K562 (cell line): ENCODE data around the gene OR5K2. TPM values are rescaled to one million over a fixed set of nuclear protein-coding genes. Genes with fewer than 3 reads are reported as not detected.

Experiments used
- ATAC-seq: fragments of 200-7000 bp; cut with Tn5 transposase; 3 replicates; pipeline ENCODE4 v1.9.1; 2020; ENCODE audit warnings: moderate library complexity
- BruUV-seq: library from RNA; stranded (reverse); fragments of 400-500 nt; replicated peaks from 2 replicates; lab custom pipeline; 2021; lab: Mats Ljungman, UMichigan
- CTCF ChIA-PET: fragments of 300-600 bp; formaldehyde crosslinking; extraction: SDS; loops from one replicate; lab custom pipeline; 2021; ENCODE audit warnings: low intra/inter-chr PET ratio; lab: Yijun Ruan, JAX
- POLR2A ChIA-PET: fragments of 300-600, 350-650 bp; sonication (Branson Sonifier 250); formaldehyde crosslinking; extraction: SDS; loops from one replicate; lab custom pipeline; 2021; ENCODE audit warnings: antibody characterized with exemption, inconsistent platforms; lab: Yijun Ruan, JAX
- DNase-seq, 4 experiments: peaks; one replicate each; pipeline versions ENCODE4 v3.0.0 to v3.0.0-alpha.2; 2011 to 2018; ENCODE audit warnings: low spot score in 3 of 4, mixed read lengths in 3 of 4; ENCODE audit errors: extremely low read depth in 1 of 4
- FAIRE-seq: peaks from 2 replicates; lab custom pipeline; 2011; peaks lifted over from hg19 to GRCh38; lab: Jason Lieb, UNC
- H2AFZ ChIP-seq: 2 replicates; pipeline ENCODE4 v1.6.0; 2011; ENCODE audit warnings: low read depth, low read length, control low read depth, inconsistent platforms
- H3K27ac ChIP-seq: fragments of 200-600 bp; 3 replicates; pipeline ENCODE4 v1.8.0; 2011; ENCODE audit warnings: low read depth, mild to moderate bottlenecking, control low read depth, inconsistent platforms, low read length, moderate library complexity, mixed read lengths; ENCODE audit errors: extremely low read depth
- H3K27me3 ChIP-seq, 2 experiments: fragments of 300-600 bp in 1 of 2; 2 replicates in 1 of 2; 3 replicates in 1 of 2; pipeline versions ENCODE4 v1.6.0 to v1.8.0; 2011; ENCODE audit warnings: inconsistent platforms in 2 of 2, low read length in 2 of 2, mild to moderate bottlenecking in 1 of 2, mixed read lengths in 1 of 2, moderate library complexity in 1 of 2; ENCODE audit not compliant: control insufficient read depth in 2 of 2, insufficient read depth in 2 of 2
- H3K36me3 ChIP-seq: fragments of 300-600 bp; 3 replicates; pipeline ENCODE4 v1.8.0; 2011; ENCODE audit warnings: mild to moderate bottlenecking, low read length, inconsistent platforms; ENCODE audit not compliant: control insufficient read depth, insufficient read depth
- H3K4me1 ChIP-seq, 2 experiments: fragments of 200-600 bp in 1 of 2; replicated peaks in 1 of 2; 2 replicates in 1 of 2; 3 replicates in 1 of 2; pipeline versions ENCODE4 v1.5.1 to v1.8.0; 2011; ENCODE audit warnings: inconsistent platforms in 2 of 2, low read length in 2 of 2, mild to moderate bottlenecking in 1 of 2, mixed read lengths in 1 of 2, moderate library complexity in 1 of 2; ENCODE audit not compliant: control insufficient read depth in 2 of 2, insufficient read depth in 2 of 2
- H3K4me2 ChIP-seq: 2 replicates; pipeline ENCODE4 v1.6.1; 2011; ENCODE audit warnings: low read length, control low read depth, inconsistent platforms, mixed read lengths; ENCODE audit not compliant: insufficient read depth
- H3K4me3 ChIP-seq: fragments of 200-600 bp; sonication (generic), shearing (Covaris generic); 2 replicates; pipeline ENCODE4 v1.5.1; 2016; ENCODE audit warnings: control low read depth, inconsistent platforms
- H3K79me2 ChIP-seq: fragments of 200-600 bp; 3 replicates; pipeline ENCODE4 v1.8.0; 2011; ENCODE audit warnings: low read length, inconsistent platforms; ENCODE audit not compliant: control insufficient read depth, insufficient read depth
- H3K9ac ChIP-seq, 2 experiments: 2 replicates each; pipeline versions ENCODE4 v1.6.0 to v1.6.1; 2011; ENCODE audit warnings: low read depth in 2 of 2, low read length in 2 of 2, control low read depth in 1 of 2, inconsistent platforms in 1 of 2, mild to moderate bottlenecking in 1 of 2, mixed read lengths in 1 of 2; ENCODE audit not compliant: insufficient read depth in 1 of 2
- H3K9me1 ChIP-seq: one replicate; pipeline ENCODE4 v1.6.0; 2011; ENCODE audit warnings: inconsistent platforms, mild to moderate bottlenecking, low read length, moderate library complexity; ENCODE audit not compliant: control insufficient read depth, insufficient read depth
- H3K9me3 ChIP-seq: replicated peaks from 2 replicates; pipeline ENCODE4 v1.5.1; 2011; ENCODE audit warnings: low read depth, low read length, inconsistent platforms; ENCODE audit not compliant: control insufficient read depth, insufficient read depth
- H4K20me1 ChIP-seq: replicated peaks from 2 replicates; pipeline ENCODE4 v1.6.1; 2011; ENCODE audit warnings: low read length, inconsistent platforms, mixed read lengths; ENCODE audit not compliant: control insufficient read depth, insufficient read depth
- ELF1 ChIP-seq: fragments of 200-800 bp; sonication (Bioruptor generic); IDR thresholded peaks from 2 replicates; pipeline ENCODE4 v1.6.1; 2016; ENCODE audit warnings: missing genetic modification characterization, missing compliant biosample characterization
- MAFF ChIP-seq: IDR thresholded peaks from 2 replicates; pipeline ENCODE4 v1.6.1; 2012; ENCODE audit warnings: low read length, improper control_type of control experiment
- NCOA1 ChIP-seq: fragments of 450-650 bp; IDR thresholded peaks from 2 replicates; pipeline ENCODE4 v1.6.1; 2016; ENCODE audit warnings: low read depth
- PHF8 ChIP-seq: fragments of 200-600 bp; sonication (generic); IDR thresholded peaks from 2 replicates; pipeline ENCODE4 v1.6.1; 2012; ENCODE audit warnings: mixed run types, mild to moderate bottlenecking, inconsistent platforms, low read length, moderate library complexity, borderline replicate concordance
- ZBTB1 ChIP-seq: sonication (generic); formaldehyde crosslinking; IDR thresholded peaks from 2 replicates; pipeline ENCODE4 v1.8.1; 2023; ENCODE audit warnings: missing genetic modification reagents, low read depth, mild to moderate bottlenecking, borderline replicate concordance
- ZKSCAN3 ChIP-seq: fragments of 250-450 bp; sonication (Bioruptor Pico); IDR thresholded peaks from 2 replicates; pipeline ENCODE4 v1.4.0; 2020
- WGBS: fragments of 100-300 bp; shearing (Covaris generic); methylation state at CpG from one replicate; pipeline ENCODE4 v1.1.6; 2016; ENCODE audit warnings: low coverage, mixed read lengths; ENCODE audit not compliant: insufficient coverage; ENCODE audit errors: missing lambda C conversion rate; 5-methylcytosine and 5-hydroxymethylcytosine counted together
- in situ Hi-C: fragments of 300-500 bp; cut with MboI; formaldehyde crosslinking; loops from 4 replicates; pipeline ENCODE4 v1.15.0; 2018; ENCODE audit warnings: inconsistent platforms, mixed read lengths
- intact Hi-C: fragments of 100-400 bp; cut with micrococcal nuclease; formaldehyde crosslinking; loops from 2 replicates; pipeline ENCODE4 v1.14.2; 2022
- polyA plus RNA-seq, 8 experiments: library from polyadenylated mRNA; depleted of rRNA in 4 of 8; stranded (reverse) in 5 of 8; unstranded in 3 of 8; fragments of >200 nt; fragmentation: Nextera tagmentation in 2 of 8; fragmentation: Illumina TruSeq in 1 of 8; extraction: Ambion mirVana in 2 of 8; extraction: Trizol in 1 of 8; gene quantifications; 2 replicates each; pipeline versions ENCODE4 v1.2.1 to v1.2.3, GENCODE V29; 2011 to 2014; ENCODE audit warnings: inconsistent platforms in 1 of 8, missing spikeins in 1 of 8
- total RNA-seq, 7 experiments: library from RNA; depleted of rRNA in 6 of 7; stranded (reverse); fragments of >200 nt in 6 of 7; fragmentation: Illumina TruSeq in 2 of 7; extraction: Trizol in 2 of 7; gene quantifications; 2 replicates each; pipeline versions ENCODE4 v1.2.1 to v1.2.3, GENCODE V29; 2011 to 2021; ENCODE audit warnings: low replicate concordance in 1 of 7
- TF ChIP-seq, protein P1 (sequence below): fragments of 450-650 bp; IDR thresholded peaks from 2 replicates; pipeline ENCODE4 v1.6.1; 2018; ENCODE audit warnings: mild to moderate bottlenecking, low read depth; ENCODE audit not compliant: partially characterized antibody
- TF ChIP-seq, protein P2 (sequence below): IDR thresholded peaks from 2 replicates; pipeline ENCODE4 v1.6.1; 2011; ENCODE audit warnings: borderline replicate concordance, low read depth, mild to moderate bottlenecking, moderate library complexity, low read length; ENCODE audit not compliant: insufficient read depth, poor library complexity, severe bottlenecking
- TF ChIP-seq, protein P3 (sequence below), 2 experiments: fragments of 250-450 bp in 1 of 2; fragments of 450-650 bp in 1 of 2; sonication (Bioruptor Pico) in 1 of 2; IDR thresholded peaks; 2 replicates each; pipeline versions ENCODE4 v1.6.1 to v1.8.0; 2016 to 2021; ENCODE audit warnings: mild to moderate bottlenecking in 2 of 2, moderate library complexity in 2 of 2, missing compliant biosample characterization in 1 of 2, missing genetic modification characterization in 1 of 2

Gene OR5K2
- total and polyA plus RNA-seq, 9 of the 15 experiments (the other 6 are each of a cell fraction or from before 2014, with no cell fraction given): not detected

DNA sequence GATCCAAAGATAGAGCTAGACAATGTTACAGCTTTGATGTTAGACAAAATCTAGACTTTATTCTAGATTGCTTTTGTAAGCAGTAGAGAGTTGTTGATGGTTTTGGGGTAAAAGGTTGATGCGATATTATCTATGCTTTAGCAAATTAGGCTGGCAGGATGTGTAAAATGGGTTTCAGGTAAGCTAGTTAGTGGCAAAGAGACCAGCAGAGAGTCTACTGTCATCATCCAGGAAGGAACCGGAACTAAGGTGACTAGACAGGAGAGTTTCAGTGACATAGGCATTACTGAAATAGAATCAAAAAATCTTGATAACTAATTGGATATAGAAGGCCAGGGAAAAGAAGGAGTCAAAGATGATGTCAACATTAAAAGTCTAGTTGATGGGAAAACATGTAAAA lies 11.1 kb downstream of the OR5K2 start:
- Histone ChIP-seq H3K4me2 (no peak overlapping the region), H3K9me1 (no peaks in the 10 kb centered on the region), H3K27me3 (no peaks in the 10 kb centered on the region), H4K20me1 (no peaks in the 10 kb centered on the region), H3K4me1 (no peaks in the 10 kb centered on the region; a peak in 1 of 5 replicates), H3K36me3 (no peaks in the 10 kb centered on the region), H3K9me3 (no peaks in the 10 kb centered on the region), H3K9ac (no peak overlapping the region), H3K27ac (no peak overlapping the region), H2AFZ (no peak overlapping the region), H3K4me3 (no peak overlapping the region), H3K79me2 (no peaks in the 10 kb centered on the region)
- TF ChIP-seq, protein P1, sequence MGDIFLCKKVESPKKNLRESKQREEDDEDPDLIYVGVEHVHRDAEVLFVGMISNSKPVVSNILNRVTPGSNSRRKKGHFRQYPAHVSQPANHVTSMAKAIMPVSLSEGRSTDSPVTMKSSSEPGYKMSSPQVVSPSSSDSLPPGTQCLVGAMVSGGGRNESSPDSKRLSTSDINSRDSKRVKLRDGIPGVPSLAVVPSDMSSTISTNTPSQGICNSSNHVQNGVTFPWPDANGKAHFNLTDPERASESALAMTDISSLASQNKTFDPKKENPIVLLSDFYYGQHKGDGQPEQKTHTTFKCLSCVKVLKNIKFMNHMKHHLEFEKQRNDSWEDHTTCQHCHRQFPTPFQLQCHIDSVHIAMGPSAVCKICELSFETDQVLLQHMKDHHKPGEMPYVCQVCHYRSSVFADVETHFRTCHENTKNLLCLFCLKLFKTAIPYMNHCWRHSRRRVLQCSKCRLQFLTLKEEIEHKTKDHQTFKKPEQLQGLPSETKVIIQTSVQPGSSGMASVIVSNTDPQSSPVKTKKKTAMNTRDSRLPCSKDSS: no peak
- TF ChIP-seq ELF1 (tag) (no peak), ZKSCAN3 (CRISPR knock-in tag) (no peak), NCOA1 (no peak), PHF8 (no peak), ZBTB1 (no peak), MAFF (no peak)
- TF ChIP-seq, protein P2, sequence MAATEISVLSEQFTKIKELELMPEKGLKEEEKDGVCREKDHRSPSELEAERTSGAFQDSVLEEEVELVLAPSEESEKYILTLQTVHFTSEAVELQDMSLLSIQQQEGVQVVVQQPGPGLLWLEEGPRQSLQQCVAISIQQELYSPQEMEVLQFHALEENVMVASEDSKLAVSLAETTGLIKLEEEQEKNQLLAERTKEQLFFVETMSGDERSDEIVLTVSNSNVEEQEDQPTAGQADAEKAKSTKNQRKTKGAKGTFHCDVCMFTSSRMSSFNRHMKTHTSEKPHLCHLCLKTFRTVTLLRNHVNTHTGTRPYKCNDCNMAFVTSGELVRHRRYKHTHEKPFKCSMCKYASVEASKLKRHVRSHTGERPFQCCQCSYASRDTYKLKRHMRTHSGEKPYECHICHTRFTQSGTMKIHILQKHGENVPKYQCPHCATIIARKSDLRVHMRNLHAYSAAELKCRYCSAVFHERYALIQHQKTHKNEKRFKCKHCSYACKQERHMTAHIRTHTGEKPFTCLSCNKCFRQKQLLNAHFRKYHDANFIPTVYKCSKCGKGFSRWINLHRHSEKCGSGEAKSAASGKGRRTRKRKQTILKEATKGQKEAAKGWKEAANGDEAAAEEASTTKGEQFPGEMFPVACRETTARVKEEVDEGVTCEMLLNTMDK: no peak
- TF ChIP-seq, protein P3, sequence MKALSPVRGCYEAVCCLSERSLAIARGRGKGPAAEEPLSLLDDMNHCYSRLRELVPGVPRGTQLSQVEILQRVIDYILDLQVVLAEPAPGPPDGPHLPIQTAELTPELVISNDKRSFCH (CRISPR knock-in tag; IDR thresholded peaks at IDR 0.05): no peak
- TF ChIP-seq, protein P3 (tag; IDR thresholded peaks at IDR 0.05): no peak
- CTCF ChIA-PET: no interaction called here
- intact Hi-C loops: no loop called here
- in situ Hi-C loops: no loop called here
- DNase-seq: no peak
- POLR2A ChIA-PET: no interaction called here
- 38% methylated on average over 2 of the region's 2 CpGs for WGBS
- BruUV-seq: no TSS peak
- no peak for FAIRE-seq
- ATAC-seq: no peak
